Measurements from ENCODE around the gene CDKN1C. TPM values are rescaled to one million over a fixed set of nuclear protein-coding genes. Genes with fewer than 3 reads are reported as not detected.
A peak's percentile ranks its signal among the peaks of the same experiment; 100 is the strongest.

The CDKN1C gene
- total RNA-seq, 1 donor from 2014 or later: 18.1 TPM

GRCh38 chr11:2837096-2837601, 48.4 kb downstream of the CDKN1C start:
- peak in 2 of 3 experiments; percentile 9 to 21 for TF ChIP-seq CTCF (IDR thresholded peaks at IDR 0.05)
- Histone ChIP-seq H3K4me1 (no peaks in the 10 kb centered on the region), H3K9me3 (no peaks in the 10 kb centered on the region), H3K4me3 (no peak overlapping the region), H3K27me3 (no peaks in the 10 kb centered on the region), H3K27ac (no peak overlapping the region), H3K36me3 (no peaks in the 10 kb centered on the region)
- intact Hi-C loops (cut with DNase I): no loop called here
- DNase-seq (ENCODE audit: low spot score in 2 of 2): no peak

GRCh38 chr11:2836315-2837095, 49.1 kb downstream of the CDKN1C start:
- H3K27ac ChIP-seq: no peak overlapping the region
- intact Hi-C loops (cut with DNase I): no loop called here
- TF ChIP-seq CTCF (IDR thresholded peaks at IDR 0.05): no peak
- H3K9me3 ChIP-seq: no peaks in the 10 kb centered on the region
- no peaks in the 10 kb centered on the region for H3K4me1 ChIP-seq
- DNase-seq (ENCODE audit: low spot score in 2 of 2): no peak
- no peak overlapping the region for H3K4me3 ChIP-seq
- H3K27me3 ChIP-seq: no peaks in the 10 kb centered on the region
- H3K36me3 ChIP-seq: no peaks in the 10 kb centered on the region

- no peak for TF ChIP-seq CTCF (IDR thresholded peaks at IDR 0.05)
- DNase-seq (ENCODE audit: low spot score in 2 of 2): no peak
- no peaks in the 10 kb centered on the region for H3K36me3 ChIP-seq
- intact Hi-C loops (cut with DNase I): no loop called here
- H3K27ac ChIP-seq: no peak overlapping the region
- H3K4me1 ChIP-seq: no peaks in the 10 kb centered on the region
- no peak overlapping the region for H3K4me3 ChIP-seq
- H3K9me3 ChIP-seq: no peaks in the 10 kb centered on the region
- H3K27me3 ChIP-seq: no peaks in the 10 kb centered on the region
Observed at GRCh38 chr11:2835751-2836150, 49.8 kb downstream of the CDKN1C start.

GRCh38 chr11:2835296-2835695, 50.3 kb downstream of the CDKN1C start:
- Histone ChIP-seq H3K4me3 (no peak overlapping the region), H3K9me3 (no peaks in the 10 kb centered on the region), H3K27me3 (no peaks in the 10 kb centered on the region), H3K27ac (no peak overlapping the region), H3K36me3 (no peaks in the 10 kb centered on the region), H3K4me1 (no peaks in the 10 kb centered on the region)
- no peak for DNase-seq (ENCODE audit: low spot score in 2 of 2)
- TF ChIP-seq CTCF (IDR thresholded peaks at IDR 0.05): no peak
- intact Hi-C loops (cut with DNase I): no loop called here

- no peak for TF ChIP-seq CTCF (IDR thresholded peaks at IDR 0.05)
- Histone ChIP-seq H3K36me3 (no peaks in the 10 kb centered on the region), H3K4me1 (no peaks in the 10 kb centered on the region), H3K4me3 (no peak overlapping the region), H3K27me3 (no peaks in the 10 kb centered on the region), H3K9me3 (no peaks in the 10 kb centered on the region), H3K27ac (no peak overlapping the region)
- intact Hi-C loops (cut with DNase I): no loop called here
- DNase-seq (ENCODE audit: low spot score in 2 of 2): no peak
Observed at GRCh38 chr11:2834503-2835273, 50.9 kb downstream of the CDKN1C start.
